IMR-90 (cell line): ENCODE measurements around the gene SLC27A4. TPM values are rescaled to one million over a fixed set of nuclear protein-coding genes. Genes with fewer than 3 reads are reported as not detected.

Experiments
- ATAC-seq: fragments of 200-7000 bp; cut with Tn5 transposase; 2 replicates; pipeline ENCODE4 v1.9.1; 2020; ENCODE audit warnings: low read depth, mild to moderate bottlenecking, moderate library complexity
- BruUV-seq: library from RNA; stranded (reverse); fragments of 400-500 nt; replicated peaks from 2 replicates; lab custom pipeline; 2021; lab: Mats Ljungman, UMichigan
- CTCF ChIA-PET: fragments of 300-600 bp; formaldehyde crosslinking; extraction: SDS; loops from one replicate; lab custom pipeline; 2021; ENCODE audit warnings: antibody characterized with exemption; lab: Yijun Ruan, JAX
- POLR2A ChIA-PET: fragments of 300-600 bp; sonication (Branson Sonifier 250); formaldehyde crosslinking; loops from one replicate; lab custom pipeline; 2022; ENCODE audit warnings: antibody characterized with exemption; ENCODE audit not compliant: unreplicated experiment; lab: Charles Lee
- DNase-seq: peaks from one replicate; pipeline ENCODE4 v3.0.0; 2013
- H2AFZ ChIP-seq: replicated peaks from 2 replicates; pipeline ENCODE3; 2013; ENCODE audit warnings: low read length, mild to moderate bottlenecking; ENCODE audit not compliant: poor library complexity
- H2AK5ac ChIP-seq: 2 replicates; pipeline ENCODE4 v1.6.1; 2013; ENCODE audit warnings: low read depth, low read length, inconsistent platforms
- H2AK9ac ChIP-seq: replicated peaks from 2 replicates; pipeline ENCODE3; 2013; ENCODE audit warnings: mild to moderate bottlenecking, low read depth, low read length, moderate library complexity; ENCODE audit not compliant: poor library complexity
- H2BK120ac ChIP-seq: 2 replicates; pipeline ENCODE4 v1.6.1; 2013; ENCODE audit warnings: low read depth, low read length, inconsistent platforms
- H2BK15ac ChIP-seq: 3 replicates; pipeline ENCODE4 v1.6.1; 2013; ENCODE audit warnings: low read depth, low read length, inconsistent platforms
- H2BK20ac ChIP-seq: 2 replicates; pipeline ENCODE4 v1.6.1; 2013; ENCODE audit warnings: low read depth, mild to moderate bottlenecking, inconsistent platforms, low read length, moderate library complexity
- H2BK5ac ChIP-seq: 2 replicates; pipeline ENCODE4 v1.6.1; 2013; ENCODE audit warnings: mild to moderate bottlenecking, low read depth, low read length, inconsistent platforms; ENCODE audit not compliant: poor library complexity, severe bottlenecking
- H3K14ac ChIP-seq: replicated peaks from 2 replicates; pipeline ENCODE4 v1.6.1; 2013; ENCODE audit warnings: low read depth, low read length, inconsistent platforms
- H3K18ac ChIP-seq: 2 replicates; pipeline ENCODE4 v1.6.1; 2013; ENCODE audit warnings: low read depth, low read length, control low read depth
- H3K23ac ChIP-seq: 2 replicates; pipeline ENCODE4 v1.6.1; 2013; ENCODE audit warnings: low read depth, low read length, inconsistent platforms
- H3K27ac ChIP-seq: 2 replicates; pipeline ENCODE4 v1.5.1; 2013; ENCODE audit warnings: mild to moderate bottlenecking, control low read depth, low read length; ENCODE audit not compliant: insufficient read depth
- H3K27me3 ChIP-seq: 2 replicates; pipeline ENCODE4 v1.6.1; 2013; ENCODE audit warnings: low read length; ENCODE audit not compliant: control insufficient read depth, insufficient read depth
- H3K36me3 ChIP-seq: 2 replicates; pipeline ENCODE4 v1.6.1; 2013; ENCODE audit warnings: low read length, mixed read lengths; ENCODE audit not compliant: control insufficient read depth, insufficient read depth
- H3K4ac ChIP-seq: 2 replicates; pipeline ENCODE4 v1.6.1; 2013; ENCODE audit warnings: low read depth, low read length, inconsistent platforms
- H3K4me1 ChIP-seq: 2 replicates; pipeline ENCODE4 v1.6.1; 2013; ENCODE audit warnings: low read length, mixed read lengths; ENCODE audit not compliant: control insufficient read depth, insufficient read depth
- H3K4me2 ChIP-seq: 2 replicates; pipeline ENCODE4 v1.6.1; 2013; ENCODE audit warnings: low read depth, mild to moderate bottlenecking, control low read depth, low read length, moderate library complexity
- H3K4me3 ChIP-seq: 2 replicates; pipeline ENCODE4 v1.5.1; 2013; ENCODE audit warnings: low read depth, mild to moderate bottlenecking, control low read depth, low read length, moderate library complexity; ENCODE audit not compliant: insufficient read depth
- H3K56ac ChIP-seq: 2 replicates; pipeline ENCODE4 v1.6.1; 2013; ENCODE audit warnings: low read length, inconsistent platforms; ENCODE audit not compliant: insufficient read depth; ENCODE audit errors: extremely low read depth
- H3K79me1 ChIP-seq, 2 experiments: 2 replicates each; pipeline ENCODE4 v1.6.1; 2013; ENCODE audit warnings: low read length in 2 of 2, inconsistent platforms in 1 of 2, low read depth in 1 of 2
- H3K9ac ChIP-seq: 2 replicates; pipeline ENCODE4 v1.6.1; 2013; ENCODE audit warnings: low read depth, low read length, control low read depth
- H3K9me1 ChIP-seq: 2 replicates; pipeline ENCODE4 v1.6.1; 2013; ENCODE audit warnings: low read length, inconsistent platforms; ENCODE audit not compliant: insufficient read depth
- H3K9me3 ChIP-seq: 2 replicates; pipeline ENCODE4 v1.6.1; 2013; ENCODE audit warnings: low read length; ENCODE audit not compliant: control insufficient read depth, insufficient read depth
- H4K20me1 ChIP-seq: 2 replicates; pipeline ENCODE4 v1.6.1; 2013; ENCODE audit warnings: low read length, inconsistent platforms; ENCODE audit not compliant: insufficient read depth
- H4K5ac ChIP-seq: 2 replicates; pipeline ENCODE4 v1.6.1; 2013; ENCODE audit warnings: mild to moderate bottlenecking, low read depth, low read length, control low read depth
- H4K8ac ChIP-seq, 2 experiments: 2 replicates each; pipeline ENCODE4 v1.6.1; 2013; ENCODE audit warnings: low read depth in 2 of 2, low read length in 2 of 2, control low read depth in 1 of 2, inconsistent platforms in 1 of 2
- H4K91ac ChIP-seq: 2 replicates; pipeline ENCODE4 v1.6.1; 2013; ENCODE audit warnings: low read depth, low read length, inconsistent platforms; ENCODE audit not compliant: insufficient read depth
- BHLHE40 ChIP-seq: fragments of 150-350 bp; IDR thresholded peaks from 2 replicates; pipeline ENCODE4 v1.6.1; 2016; ENCODE audit warnings: mild to moderate bottlenecking, low read depth, low read length
- CEBPB ChIP-seq: IDR thresholded peaks from 2 replicates; pipeline ENCODE4 v1.6.1; 2012; ENCODE audit warnings: low read depth, low read length, improper control_type of control experiment
- CHD1 ChIP-seq: IDR thresholded peaks from 2 replicates; pipeline ENCODE4 v1.6.1; 2012; ENCODE audit warnings: low read depth, low read length, improper control_type of control experiment
- FOS ChIP-seq: fragments of 150-350 bp; IDR thresholded peaks from 2 replicates; pipeline ENCODE4 v1.6.1; 2016; ENCODE audit warnings: low read depth, low read length
- MAFK ChIP-seq: IDR thresholded peaks from 2 replicates; pipeline ENCODE4 v1.6.1; 2012; ENCODE audit warnings: low read depth, low read length, improper control_type of control experiment
- MAZ ChIP-seq: IDR thresholded peaks from 2 replicates; pipeline ENCODE4 v1.6.1; 2012; ENCODE audit warnings: low read depth, mild to moderate bottlenecking, low read length, improper control_type of control experiment, moderate library complexity, borderline replicate concordance
- MXI1 ChIP-seq: IDR thresholded peaks from 2 replicates; pipeline ENCODE4 v1.6.1; 2012; ENCODE audit warnings: low read depth, mild to moderate bottlenecking, low read length, moderate library complexity, borderline replicate concordance
- NFE2L2 ChIP-seq: fragments of 150-350 bp; IDR thresholded peaks from 2 replicates; pipeline ENCODE4 v1.6.1; 2016; ENCODE audit warnings: low read depth, mild to moderate bottlenecking, low read length
- POLR2A ChIP-seq: IDR thresholded peaks from 2 replicates; pipeline ENCODE4 v1.6.1; 2012; ENCODE audit warnings: mild to moderate bottlenecking, low read depth, low read length
- RAD21 ChIP-seq: IDR thresholded peaks from 2 replicates; pipeline ENCODE4 v1.6.1; 2012; ENCODE audit warnings: low read length, improper control_type of control experiment
- RCOR1 ChIP-seq: IDR thresholded peaks from 2 replicates; pipeline ENCODE4 v1.6.1; 2012; ENCODE audit warnings: mild to moderate bottlenecking, low read length, improper control_type of control experiment; ENCODE audit not compliant: insufficient replicate concordance
- RFX5 ChIP-seq: IDR thresholded peaks from 2 replicates; pipeline ENCODE4 v1.8.0; 2012; ENCODE audit warnings: low read depth, mild to moderate bottlenecking, low read length, moderate library complexity
- SMC3 ChIP-seq: fragments of 150-350 bp; IDR thresholded peaks from 2 replicates; pipeline ENCODE4 v1.6.1; 2016; ENCODE audit warnings: low read depth, mild to moderate bottlenecking, antibody characterized with exemption, low read length, moderate library complexity
- WGBS, 2 experiments: methylation state at CpG; one replicate each; pipeline versions ENCODE4 v1.1.5 to v1.1.7; 2013; ENCODE audit warnings: missing lambda C conversion rate in 2 of 2; ENCODE audit not compliant: insufficient read length in 1 of 2; ENCODE audit errors: extremely low coverage in 2 of 2; 5-methylcytosine and 5-hydroxymethylcytosine counted together
- dilution Hi-C: fragments of 300-500 bp; cut with HindIII; formaldehyde crosslinking; loops from one replicate; pipeline ENCODE4 v1.14.3; 2018; ENCODE audit warnings: low sequenced_read_pairs; ENCODE audit not compliant: unreplicated experiment
- in situ Hi-C: fragments of 300-500 bp; cut with MboI; formaldehyde crosslinking; loops from 3 replicates; pipeline ENCODE4 v1.14.3; 2019; ENCODE audit warnings: low sequenced_read_pairs, inconsistent platforms, mixed read lengths
- intact Hi-C: fragments of 100-400 bp; cut with micrococcal nuclease; formaldehyde crosslinking; loops from 2 replicates; pipeline ENCODE4 v1.10.0; 2022
- polyA plus RNA-seq, 3 experiments: library from polyadenylated mRNA; depleted of rRNA; stranded (reverse); fragments of >200 nt; gene quantifications; 2 replicates each; pipeline ENCODE4 v1.2.3, GENCODE V29; 2012; ENCODE audit warnings: low replicate concordance in 1 of 3
- total RNA-seq: library from RNA; depleted of rRNA; stranded (reverse); fragments of >200 nt; gene quantifications from 2 replicates; pipeline ENCODE4 v1.2.3, GENCODE V29; 2012
- TF ChIP-seq, protein P1 (sequence below): conservative IDR thresholded peaks from 2 replicates; pipeline ENCODE4 v1.5.1; 2012; ENCODE audit warnings: mild to moderate bottlenecking, low read depth, low read length, improper control_type of control experiment
- TF ChIP-seq, protein P2 (sequence below): fragments of 150-350 bp; IDR thresholded peaks from 2 replicates; pipeline ENCODE4 v1.6.1; 2017; ENCODE audit warnings: mild to moderate bottlenecking, antibody characterized with exemption, low read length, low read depth
- TF ChIP-seq, protein P3 (sequence below): fragments of 150-350 bp; IDR thresholded peaks from 2 replicates; pipeline ENCODE4 v1.6.1; 2016; ENCODE audit warnings: low read depth, mild to moderate bottlenecking, low read length, moderate library complexity, borderline replicate concordance

SLC27A4 gene
- total and polyA plus RNA-seq, 2 of the 4 experiments (the other 2 are of a cell fraction): 9.7 to 13.7 TPM

DNA sequence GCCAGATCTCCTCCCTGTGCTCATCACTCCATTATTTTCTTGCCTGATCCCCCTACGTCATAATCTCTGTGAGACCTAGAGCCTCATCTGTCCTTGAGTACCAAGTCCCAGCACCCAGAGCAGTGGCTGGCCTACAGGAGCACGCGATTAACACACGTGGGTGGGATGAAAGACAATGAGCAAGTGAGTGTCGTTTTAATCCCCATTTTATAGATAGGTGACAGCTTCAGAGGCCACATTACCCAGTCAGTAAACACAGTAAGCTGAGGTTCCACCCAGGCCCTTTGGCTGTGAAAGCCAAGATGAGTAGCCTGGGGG, 35.4 kb upstream of the SLC27A4 start:
- no TSS peak for BruUV-seq

More for the DNA sequence above, 35.4 kb upstream of the SLC27A4 start:
- Histone ChIP-seq H2BK120ac (no peak overlapping the region), H3K27ac (no peak overlapping the region), H4K20me1 (peaks cover 4% of the 10 kb centered on the region), H4K8ac (no peak overlapping the region; a peak in 1 of 4 replicates), H4K91ac (no peak overlapping the region), H3K79me1 (no peaks in the 10 kb centered on the region; a peak in 2 of 4 replicates), H2AK9ac (peak overlapping the region; percentile 5), H3K4me3 (no peak overlapping the region), H3K14ac (peak overlapping the region; percentile 27; the same call in 1 of the 2 replicates), H3K36me3 (peaks cover 8% of the 10 kb centered on the region), H2BK5ac (no peak overlapping the region), H3K9me3 (no peaks in the 10 kb centered on the region), H2BK15ac (no peak overlapping the region; the same call in 2 of the 3 replicates), H3K4ac (peak overlapping the region; percentile 5; the same call in 1 of the 2 replicates), H3K4me1 (peaks cover 12% of the 10 kb centered on the region), H3K56ac (no peak overlapping the region), H3K18ac (no peak overlapping the region), H2AFZ (no peak overlapping the region), H2BK20ac (0 out of 2 replicates have a peak overlapping the region, but pooled peaks have one; percentile 1), H2AK5ac (peak overlapping the region; percentile 41; the same call in 1 of the 2 replicates), H3K27me3 (no peaks in the 10 kb centered on the region), H3K23ac (no peak overlapping the region), H3K4me2 (no peak overlapping the region), H3K9ac (no peak overlapping the region), H4K5ac (no peak overlapping the region), H3K9me1 (peaks cover 11% of the 10 kb centered on the region)
- dilution Hi-C loops: no loop called here
- in situ Hi-C loops: no loop called here
- POLR2A ChIA-PET: no interaction called here
- ATAC-seq (no peak), DNase-seq (peak; percentile 56)
- TF ChIP-seq RAD21 (no peak), SMC3 (no peak), NFE2L2 (no peak), BHLHE40 (no peak), MAFK (no peak), POLR2A (no peak), RCOR1 (no peak), CEBPB (no peak), FOS (no peak), RFX5 (no peak), MAZ (no peak), CHD1 (no peak), MXI1 (no peak)
- TF ChIP-seq, protein P1, sequence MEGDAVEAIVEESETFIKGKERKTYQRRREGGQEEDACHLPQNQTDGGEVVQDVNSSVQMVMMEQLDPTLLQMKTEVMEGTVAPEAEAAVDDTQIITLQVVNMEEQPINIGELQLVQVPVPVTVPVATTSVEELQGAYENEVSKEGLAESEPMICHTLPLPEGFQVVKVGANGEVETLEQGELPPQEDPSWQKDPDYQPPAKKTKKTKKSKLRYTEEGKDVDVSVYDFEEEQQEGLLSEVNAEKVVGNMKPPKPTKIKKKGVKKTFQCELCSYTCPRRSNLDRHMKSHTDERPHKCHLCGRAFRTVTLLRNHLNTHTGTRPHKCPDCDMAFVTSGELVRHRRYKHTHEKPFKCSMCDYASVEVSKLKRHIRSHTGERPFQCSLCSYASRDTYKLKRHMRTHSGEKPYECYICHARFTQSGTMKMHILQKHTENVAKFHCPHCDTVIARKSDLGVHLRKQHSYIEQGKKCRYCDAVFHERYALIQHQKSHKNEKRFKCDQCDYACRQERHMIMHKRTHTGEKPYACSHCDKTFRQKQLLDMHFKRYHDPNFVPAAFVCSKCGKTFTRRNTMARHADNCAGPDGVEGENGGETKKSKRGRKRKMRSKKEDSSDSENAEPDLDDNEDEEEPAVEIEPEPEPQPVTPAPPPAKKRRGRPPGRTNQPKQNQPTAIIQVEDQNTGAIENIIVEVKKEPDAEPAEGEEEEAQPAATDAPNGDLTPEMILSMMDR: no peak
- TF ChIP-seq, protein P2, sequence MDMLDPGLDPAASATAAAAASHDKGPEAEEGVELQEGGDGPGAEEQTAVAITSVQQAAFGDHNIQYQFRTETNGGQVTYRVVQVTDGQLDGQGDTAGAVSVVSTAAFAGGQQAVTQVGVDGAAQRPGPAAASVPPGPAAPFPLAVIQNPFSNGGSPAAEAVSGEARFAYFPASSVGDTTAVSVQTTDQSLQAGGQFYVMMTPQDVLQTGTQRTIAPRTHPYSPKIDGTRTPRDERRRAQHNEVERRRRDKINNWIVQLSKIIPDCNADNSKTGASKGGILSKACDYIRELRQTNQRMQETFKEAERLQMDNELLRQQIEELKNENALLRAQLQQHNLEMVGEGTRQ: no peak
- TF ChIP-seq, protein P3, sequence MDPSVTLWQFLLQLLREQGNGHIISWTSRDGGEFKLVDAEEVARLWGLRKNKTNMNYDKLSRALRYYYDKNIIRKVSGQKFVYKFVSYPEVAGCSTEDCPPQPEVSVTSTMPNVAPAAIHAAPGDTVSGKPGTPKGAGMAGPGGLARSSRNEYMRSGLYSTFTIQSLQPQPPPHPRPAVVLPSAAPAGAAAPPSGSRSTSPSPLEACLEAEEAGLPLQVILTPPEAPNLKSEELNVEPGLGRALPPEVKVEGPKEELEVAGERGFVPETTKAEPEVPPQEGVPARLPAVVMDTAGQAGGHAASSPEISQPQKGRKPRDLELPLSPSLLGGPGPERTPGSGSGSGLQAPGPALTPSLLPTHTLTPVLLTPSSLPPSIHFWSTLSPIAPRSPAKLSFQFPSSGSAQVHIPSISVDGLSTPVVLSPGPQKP: no peak
- WGBS, 2 experiments: no CpG with 5 or more reads among the region's 5 CpGs
- CTCF ChIA-PET: interaction anchor here (1.8 kb wide), 1 partner anchor 10 kb away, joined by 7 read pairs; no protein-coding TSS in a partner anchor
- intact Hi-C loops: no loop called here
